ENCODE results near the gene PRKN.

DNA sequence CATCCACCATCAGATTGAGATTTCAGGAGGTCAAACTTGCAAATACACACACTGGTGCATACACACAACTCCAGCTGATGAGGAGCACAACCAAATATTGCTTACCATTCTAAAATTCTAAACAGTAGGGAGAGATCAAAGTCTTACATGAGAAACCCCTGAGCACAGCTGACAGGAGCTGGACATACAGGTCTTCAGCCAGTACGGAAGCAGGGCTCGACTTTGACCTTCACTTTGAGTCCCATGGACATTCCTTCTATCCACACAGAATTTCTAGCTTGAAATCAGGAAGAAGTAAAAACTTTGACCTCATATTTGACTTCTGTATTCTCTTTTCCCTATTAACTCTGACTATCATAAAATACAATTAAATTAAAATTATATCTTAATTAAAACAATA is 90.2 kb downstream of the PRKN start:
- TF ChIP-seq EP300 (IDR thresholded peaks at IDR 0.05; ENCODE audit: low read depth), result no peak
- no peak for TF ChIP-seq POLR2A (IDR thresholded peaks at IDR 0.05)
